OCI-LY7 (cell line): ENCODE results near the gene GMPPA. TPM values are rescaled to one million over a fixed set of nuclear protein-coding genes. Genes with fewer than 3 reads are reported as not detected.

ENCODE experiments used
- BruUV-seq: library from RNA; stranded (reverse); fragments of 400-500 nt; replicated peaks from 2 replicates; lab custom pipeline; 2021; lab: Mats Ljungman, UMichigan
- CTCF ChIA-PET: fragments of 300-600 bp; sonication (Branson Sonifier 250); formaldehyde crosslinking; loops from one replicate; lab custom pipeline; 2022; ENCODE audit warnings: antibody characterized with exemption; ENCODE audit not compliant: unreplicated experiment; lab: Charles Lee
- POLR2A ChIA-PET: fragments of 300-600 bp; sonication (Branson Sonifier 250); formaldehyde crosslinking; loops from one replicate; lab custom pipeline; 2022; ENCODE audit warnings: antibody characterized with exemption; lab: Charles Lee
- DNase-seq: peaks from one replicate; pipeline ENCODE4 v3.0.0-alpha.2; 2015; ENCODE audit warnings: low spot score
- H2AFZ ChIP-seq: fragments of 200-600 bp; sonication (generic), shearing (Covaris generic); 2 replicates; pipeline ENCODE4 v1.6.1; 2014; ENCODE audit warnings: mild to moderate bottlenecking, antibody characterized with exemption, low read length, moderate library complexity
- H3K27ac ChIP-seq: fragments of 200-600 bp; sonication (generic); 2 replicates; pipeline ENCODE4 v1.5.1; 2014; ENCODE audit warnings: mixed run types, low read depth, mild to moderate bottlenecking, moderate library complexity, low read length, inconsistent platforms; ENCODE audit not compliant: poor library complexity, severe bottlenecking
- H3K36me3 ChIP-seq: fragments of 200-600 bp; sonication (generic); 2 replicates; pipeline ENCODE4 v1.6.1; 2014; ENCODE audit warnings: mild to moderate bottlenecking, antibody characterized with exemption, low read length, moderate library complexity, mixed read lengths; ENCODE audit not compliant: insufficient read depth
- H3K4me1 ChIP-seq: fragments of 200-600 bp; sonication (generic); 2 replicates; pipeline ENCODE4 v1.5.1; 2014; ENCODE audit warnings: mild to moderate bottlenecking, low read length; ENCODE audit not compliant: insufficient read depth, poor library complexity, severe bottlenecking
- H3K4me2 ChIP-seq: fragments of 200-600 bp; sonication (generic); 2 replicates; pipeline ENCODE4 v1.6.1; 2014; ENCODE audit warnings: mild to moderate bottlenecking, low read length
- H3K4me3 ChIP-seq: fragments of 200-600 bp; sonication (generic); 2 replicates; pipeline ENCODE4 v1.5.1; 2014; ENCODE audit warnings: mild to moderate bottlenecking, low read depth, low read length; ENCODE audit not compliant: poor library complexity, severe bottlenecking
- H3K79me2 ChIP-seq: fragments of 200-600 bp; sonication (generic); 2 replicates; pipeline ENCODE4 v1.6.1; 2016; ENCODE audit warnings: low read depth, mild to moderate bottlenecking, low read length, moderate library complexity, mixed read lengths; ENCODE audit not compliant: insufficient read depth
- H3K9me2 ChIP-seq: fragments of 200-600 bp; sonication (generic); 2 replicates; pipeline ENCODE4 v1.6.1; 2016; ENCODE audit warnings: mild to moderate bottlenecking, low read length, mixed read lengths; ENCODE audit not compliant: insufficient read depth
- H3K9me3 ChIP-seq: fragments of 200-600 bp; sonication (generic); 2 replicates; pipeline ENCODE4 v1.6.1; 2014; ENCODE audit warnings: mild to moderate bottlenecking, mixed run types, low read length, mixed read lengths
- H4K20me1 ChIP-seq: fragments of 200-600 bp; sonication (generic); 2 replicates; pipeline ENCODE4 v1.6.1; 2014; ENCODE audit warnings: mild to moderate bottlenecking, antibody characterized with exemption, low read length, moderate library complexity, mixed read lengths; ENCODE audit not compliant: insufficient read depth
- EZH2phosphoT487 ChIP-seq: fragments of 200-600 bp; sonication (generic); IDR thresholded peaks from 2 replicates; pipeline ENCODE4 v1.6.1; 2018; ENCODE audit warnings: low read depth, borderline replicate concordance, mild to moderate bottlenecking, mixed run types, antibody characterized with exemption, low read length, moderate library complexity, mixed read lengths
- intact Hi-C: fragments of 100-400 bp; cut with micrococcal nuclease; formaldehyde crosslinking; loops from one replicate; pipeline ENCODE4 v1.10.0; 2022; ENCODE audit not compliant: unreplicated experiment
- total RNA-seq, 2 experiments: library from RNA; depleted of rRNA in 1 of 2; stranded (reverse); fragments of >200 nt in 1 of 2; shearing (Covaris generic) in 1 of 2; gene quantifications; 2 replicates each; pipeline ENCODE4 v1.2.3, GENCODE V29; 2014 to 2022
- TF ChIP-seq, protein P1 (sequence below): fragments of 200-600 bp; sonication (generic); conservative IDR thresholded peaks from 2 replicates; pipeline ENCODE4 v1.5.1; 2014; ENCODE audit warnings: mild to moderate bottlenecking, antibody characterized with exemption, low read length, moderate library complexity, mixed read lengths

GMPPA gene
- total RNA-seq, 2 experiments from 2014 or later: 28.4 to 46.4 TPM

DNA sequence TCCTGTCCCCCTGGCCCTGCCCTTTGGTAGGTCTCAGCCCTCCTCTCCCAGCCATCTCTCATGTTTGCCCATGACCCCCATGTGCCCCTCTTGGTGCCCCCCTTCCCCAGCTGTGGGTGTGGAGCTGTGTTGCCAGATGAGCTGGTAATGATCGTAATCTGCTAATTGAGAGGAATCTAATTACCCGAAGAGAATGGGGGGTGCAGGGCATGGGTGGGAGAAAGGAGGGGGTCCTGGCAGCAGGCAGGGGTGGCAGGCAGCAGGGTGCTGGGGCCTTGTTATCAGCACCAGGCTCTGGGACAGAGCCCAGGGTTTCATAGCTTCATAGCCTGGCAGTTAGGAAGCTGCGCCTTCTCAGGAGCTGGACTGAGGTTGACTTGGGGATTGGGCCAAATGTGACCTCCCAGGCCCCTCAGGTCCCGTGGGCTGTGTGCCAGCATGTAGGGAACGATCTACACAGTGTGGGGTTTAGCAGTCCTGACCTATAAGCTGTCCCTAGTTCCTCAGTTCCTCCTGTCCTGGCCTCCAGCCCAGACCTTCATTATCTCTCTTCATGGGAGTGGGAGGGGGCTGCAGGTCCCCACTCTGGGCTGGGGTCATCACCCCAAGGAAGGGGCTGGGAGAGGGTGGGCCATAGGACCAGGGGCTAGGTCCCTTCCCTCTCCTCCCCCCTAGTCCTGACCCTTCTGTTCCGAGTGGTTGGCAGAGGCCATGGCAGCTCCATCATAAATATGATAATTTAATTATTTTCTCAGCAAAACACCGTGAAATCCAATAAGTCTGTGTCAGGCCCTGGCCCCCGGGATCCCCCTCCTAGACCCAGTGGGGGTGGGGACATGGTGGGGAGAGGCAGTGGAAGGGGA, 9.1 kb downstream of the GMPPA start:
- no peak overlapping the region for H2AFZ ChIP-seq
- H4K20me1 ChIP-seq: no peaks in the 10 kb centered on the region
- TF ChIP-seq, protein P1, sequence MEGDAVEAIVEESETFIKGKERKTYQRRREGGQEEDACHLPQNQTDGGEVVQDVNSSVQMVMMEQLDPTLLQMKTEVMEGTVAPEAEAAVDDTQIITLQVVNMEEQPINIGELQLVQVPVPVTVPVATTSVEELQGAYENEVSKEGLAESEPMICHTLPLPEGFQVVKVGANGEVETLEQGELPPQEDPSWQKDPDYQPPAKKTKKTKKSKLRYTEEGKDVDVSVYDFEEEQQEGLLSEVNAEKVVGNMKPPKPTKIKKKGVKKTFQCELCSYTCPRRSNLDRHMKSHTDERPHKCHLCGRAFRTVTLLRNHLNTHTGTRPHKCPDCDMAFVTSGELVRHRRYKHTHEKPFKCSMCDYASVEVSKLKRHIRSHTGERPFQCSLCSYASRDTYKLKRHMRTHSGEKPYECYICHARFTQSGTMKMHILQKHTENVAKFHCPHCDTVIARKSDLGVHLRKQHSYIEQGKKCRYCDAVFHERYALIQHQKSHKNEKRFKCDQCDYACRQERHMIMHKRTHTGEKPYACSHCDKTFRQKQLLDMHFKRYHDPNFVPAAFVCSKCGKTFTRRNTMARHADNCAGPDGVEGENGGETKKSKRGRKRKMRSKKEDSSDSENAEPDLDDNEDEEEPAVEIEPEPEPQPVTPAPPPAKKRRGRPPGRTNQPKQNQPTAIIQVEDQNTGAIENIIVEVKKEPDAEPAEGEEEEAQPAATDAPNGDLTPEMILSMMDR: no peak
- no TSS peak for BruUV-seq
- H3K4me1 ChIP-seq: peaks cover 10% of the 10 kb centered on the region
- DNase-seq: no peak
- H3K36me3 ChIP-seq: no peaks in the 10 kb centered on the region
- H3K9me3 ChIP-seq: no peaks in the 10 kb centered on the region
- H3K27ac ChIP-seq: no peak overlapping the region
- no peaks in the 10 kb centered on the region for H3K79me2 ChIP-seq
- ChIA-PET POLR2A (no interaction called here), CTCF (interaction anchor here (0.6 kb wide), 1 partner anchor 98 kb away, joined by 3 read pairs; no protein-coding TSS in a partner anchor)
- H3K4me3 ChIP-seq: no peak overlapping the region
- intact Hi-C loops: no loop called here
- no peak overlapping the region for H3K4me2 ChIP-seq
- H3K9me2 ChIP-seq: no peaks in the 10 kb centered on the region

DNA sequence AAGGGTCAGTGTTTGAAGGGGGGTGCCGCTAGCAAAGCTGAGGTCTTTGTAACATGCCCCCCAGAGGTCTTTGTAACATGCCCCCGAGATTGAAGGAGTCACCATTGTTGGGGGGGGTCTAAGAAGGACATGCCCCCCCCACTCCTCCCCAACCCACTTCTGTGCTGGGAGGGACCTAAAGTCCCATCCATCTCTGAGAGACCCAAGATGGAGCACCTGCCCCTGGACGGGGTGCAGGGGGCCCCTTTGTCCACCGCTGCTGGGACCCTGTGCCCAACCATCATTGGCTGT, 9.7 kb downstream of the GMPPA start:
- no peaks in the 10 kb centered on the region for H3K9me3 ChIP-seq
- no peaks in the 10 kb centered on the region for H3K36me3 ChIP-seq
- no TSS peak for BruUV-seq
- H3K4me2 ChIP-seq: no peak overlapping the region
- no peaks in the 10 kb centered on the region for H3K79me2 ChIP-seq
- no peaks in the 10 kb centered on the region for H3K9me2 ChIP-seq
- H3K4me1 ChIP-seq: peaks cover 10% of the 10 kb centered on the region
- no peak overlapping the region for H2AFZ ChIP-seq
- ChIA-PET POLR2A (no interaction called here), CTCF (no interaction called here)
- H3K4me3 ChIP-seq: no peak overlapping the region
- no peak for DNase-seq
- intact Hi-C loops: no loop called here
- H4K20me1 ChIP-seq: no peaks in the 10 kb centered on the region
- H3K27ac ChIP-seq: no peak overlapping the region
- TF ChIP-seq, protein P1: no peak
- no peak for TF ChIP-seq EZH2phosphoT487
